ENCODE data around the gene GPR78.
"Not testable (repeated sequence)": the region's sequence is repeated elsewhere in the genome, so short reads cannot be mapped to it uniquely, and the experiment has no call there.

The GPR78 gene

GRCh38 chr4:8615921-8616787, 36.0 kb downstream of the GPR78 start:
- DNase-seq (ENCODE audit: low read depth in 2 of 2) = no peak

DNA sequence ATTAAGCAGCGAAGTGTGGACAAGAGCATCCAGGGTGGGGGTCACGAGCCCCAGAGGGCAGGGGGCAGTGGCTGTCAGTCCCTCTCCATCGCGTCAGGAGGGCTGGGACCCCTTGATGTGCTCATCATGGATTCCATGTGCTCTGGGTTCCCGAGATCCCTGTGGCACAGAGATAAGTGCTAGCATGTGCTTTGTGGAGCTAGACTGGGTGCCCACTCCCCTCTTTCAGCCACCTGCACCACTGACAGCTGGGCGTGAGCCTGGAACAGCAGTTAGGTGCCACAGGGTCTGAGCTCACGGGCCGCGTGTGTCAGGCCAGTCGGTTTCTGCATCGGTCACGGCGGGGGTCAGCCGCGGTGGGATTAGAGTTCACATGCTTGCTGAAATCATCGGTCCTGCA, 36.6 kb downstream of the GPR78 start:
- no peak for DNase-seq (ENCODE audit: low read depth in 2 of 2)

DNA sequence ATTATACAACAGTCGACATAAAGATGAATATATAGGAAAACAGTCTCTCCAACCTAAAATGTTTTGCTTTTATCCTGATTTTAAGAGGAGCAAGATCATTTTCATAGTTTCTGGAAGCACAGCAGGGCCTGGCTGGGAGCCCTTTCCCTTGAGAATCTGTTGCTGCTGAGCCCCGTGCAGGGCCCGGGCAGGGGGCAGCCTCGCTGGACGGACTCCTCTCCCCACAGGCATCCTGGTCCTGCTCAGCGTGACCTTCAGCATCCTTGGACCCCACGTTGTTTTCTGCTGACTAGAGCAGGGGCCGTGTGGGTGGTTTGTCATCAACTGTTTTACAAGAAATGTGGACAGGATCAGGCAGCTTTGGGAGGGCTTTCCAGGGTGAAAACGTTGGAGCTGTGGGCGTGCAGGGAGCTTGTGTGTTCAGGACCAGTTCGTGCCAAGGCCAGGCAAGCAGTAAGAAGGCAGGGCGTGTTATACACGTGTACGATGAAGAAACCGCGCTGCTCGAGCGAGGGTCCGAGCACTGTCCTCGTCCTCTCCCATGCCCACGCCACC, 37.4 kb downstream of the GPR78 start:
- no peak for DNase-seq (ENCODE audit: low read depth in 2 of 2)

DNA sequence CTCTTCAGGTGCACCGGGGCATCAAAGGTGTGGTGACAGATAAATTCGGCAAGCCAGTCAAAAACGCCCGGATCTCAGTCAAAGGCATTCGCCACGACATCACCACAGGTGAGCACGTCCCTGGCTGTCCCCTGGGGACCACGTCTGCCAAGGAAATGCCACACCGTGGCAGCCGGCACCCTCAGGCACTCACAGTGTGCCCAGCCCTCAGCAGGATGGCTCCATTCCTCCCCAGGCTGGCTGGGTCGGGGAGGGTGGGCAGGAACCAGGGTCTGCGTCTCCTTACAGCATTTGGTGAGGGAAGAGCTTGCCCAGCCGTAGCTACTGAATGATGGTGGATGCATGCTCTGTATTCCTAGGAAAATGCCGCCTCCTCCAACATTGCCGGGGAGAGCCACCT, 38.2 kb downstream of the GPR78 start:
- DNase-seq (ENCODE audit: low read depth in 2 of 2) = no peak

- no peak for DNase-seq (ENCODE audit: low read depth in 2 of 2)
These were observed 38.9 kb downstream of the GPR78 start for GRCh38 chr4:8618961-8619720.

GRCh38 chr4:8621135-8621534, 40.9 kb downstream of the GPR78 start:
- not testable (repeated sequence) for DNase-seq (ENCODE audit: low read depth in 2 of 2)

GRCh38 chr4:8624601-8625272, 44.5 kb downstream of the GPR78 start:
- DNase-seq (ENCODE audit: low read depth in 2 of 2) = not testable (repeated sequence)

GRCh38 chr4:8630240-8630905, 50.2 kb downstream of the GPR78 start:
- not testable (repeated sequence) for DNase-seq (ENCODE audit: low read depth in 2 of 2)

DNA sequence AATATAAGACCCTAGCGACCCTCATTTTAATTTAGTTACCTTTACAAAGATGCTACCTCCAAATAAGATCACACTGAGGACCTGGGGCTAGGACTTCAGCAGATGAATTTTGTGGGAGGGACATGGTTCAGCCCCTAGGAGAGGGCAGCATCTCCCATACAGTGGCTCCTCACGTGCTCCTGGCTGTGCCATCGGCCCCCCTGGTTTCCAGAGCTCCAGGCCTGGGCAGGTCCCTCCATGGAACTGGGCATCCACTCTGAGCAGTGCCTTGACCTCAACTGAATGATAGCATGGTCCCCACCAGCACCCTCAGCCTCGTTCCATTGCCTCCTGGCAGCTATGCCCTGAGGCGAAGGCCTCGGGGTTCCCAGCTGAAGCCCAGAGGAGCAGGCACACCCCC, 51.7 kb downstream of the GPR78 start:
- DNase-seq (ENCODE audit: low read depth in 2 of 2) = not testable (repeated sequence)

DNA sequence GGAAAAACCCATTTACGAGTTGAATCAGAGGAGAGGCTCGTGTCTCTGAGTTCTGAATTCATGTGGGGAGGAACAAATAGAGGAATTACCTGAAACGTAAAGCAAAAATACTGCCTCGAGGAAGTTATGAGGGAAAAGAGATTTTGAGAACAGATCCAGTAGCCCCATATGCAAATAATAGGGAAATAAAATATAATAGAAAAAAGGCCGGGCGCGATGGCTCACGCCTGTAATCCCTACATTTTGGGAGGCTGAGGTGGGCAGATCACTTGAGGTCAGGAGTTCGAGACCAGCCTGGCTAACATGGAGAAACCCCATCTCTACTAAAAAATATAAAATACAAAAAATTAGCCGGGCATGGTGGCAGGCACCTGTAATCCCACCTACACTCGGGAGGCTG, 54.6 kb downstream of the GPR78 start:
- not testable (repeated sequence) for DNase-seq (ENCODE audit: low read depth in 2 of 2)

GRCh38 chr4:8635897-8636554, 55.8 kb downstream of the GPR78 start:
- not testable (repeated sequence) for DNase-seq (ENCODE audit: low read depth in 2 of 2)
